OCI-LY7 (cell line): Measurements from ENCODE around the gene GALNT1.

ENCODE experiments used
- CTCF ChIP-seq: fragments of 200-600 bp; sonication (generic); conservative IDR thresholded peaks from 2 replicates; pipeline ENCODE4 v1.5.1; 2014; ENCODE audit warnings: mild to moderate bottlenecking, antibody characterized with exemption, low read length, moderate library complexity, mixed read lengths
- EZH2phosphoT487 ChIP-seq: fragments of 200-600 bp; sonication (generic); IDR thresholded peaks from 2 replicates; pipeline ENCODE4 v1.6.1; 2018; ENCODE audit warnings: low read depth, borderline replicate concordance, mild to moderate bottlenecking, mixed run types, antibody characterized with exemption, low read length, moderate library complexity, mixed read lengths

- TF ChIP-seq CTCF (no peak), EZH2phosphoT487 (no peak)
Measured at GRCh38 chr18:35697869-35698268, 116.3 kb downstream of the GALNT1 start.
